ENCODE results near the gene KCNJ1.

Gene KCNJ1

DNA sequence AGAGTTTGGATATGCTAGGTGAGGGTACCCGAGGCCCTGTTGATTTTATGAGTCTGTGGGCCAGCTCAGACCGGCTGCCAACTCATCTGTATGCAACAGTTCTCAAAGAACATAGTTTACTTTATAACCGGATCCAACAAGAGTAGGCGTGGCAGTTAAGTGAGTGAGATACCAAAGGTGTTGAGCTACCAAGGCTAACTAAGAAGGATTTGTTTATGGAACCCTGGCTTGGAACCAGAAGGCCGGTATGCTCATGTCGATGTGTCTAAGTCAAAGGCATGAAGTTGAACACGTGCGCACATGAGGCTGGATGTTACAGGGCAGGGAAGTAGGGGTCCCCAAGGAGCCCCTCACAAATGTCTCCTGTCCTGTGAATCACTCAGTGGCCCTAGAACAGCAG lies at the start of gene KCNJ1:
Gene KCNJ1 (minus strand): TSS at position 20 of the 400 bp plus-strand sequence. CDS start 27,053 bp downstream, outside the sequence.
- Histone ChIP-seq H3K36me3 (ENCODE audit: control insufficient read depth in 5 of 5, insufficient read depth in 5 of 5, low read length in 5 of 5) (no peaks in the 10 kb centered on the region), H3K9me3 (ENCODE audit: control insufficient read depth in 5 of 5, low read length in 5 of 5) (no peaks in the 10 kb centered on the region), H3K4me1 (ENCODE audit: control insufficient read depth in 5 of 5, insufficient read depth in 5 of 5, low read length in 5 of 5) (no peaks in the 10 kb centered on the region), H3K4me3 (ENCODE audit: low read depth in 1 of 5, low read length in 5 of 5) (no peak within 1 kb of the TSS), H3K27me3 (ENCODE audit: control insufficient read depth in 5 of 5, insufficient read depth in 4 of 5, low read length in 5 of 5) (no peaks in the 10 kb centered on the region), H3K9ac (ENCODE audit: low read length in 5 of 5) (no peak within 1 kb of the TSS), H3K27ac (ENCODE audit: low read depth, low read length) (no peak within 1 kb of the TSS)

- H3K9me3 ChIP-seq (ENCODE audit: control insufficient read depth in 5 of 5, low read length in 5 of 5): no peaks in the 10 kb centered on the region
- no peak overlapping the region for H3K9ac ChIP-seq (ENCODE audit: low read length in 5 of 5)
- H3K27me3 ChIP-seq (ENCODE audit: control insufficient read depth in 5 of 5, insufficient read depth in 4 of 5, low read length in 5 of 5): peaks cover 0 to 13% (median 0%) of the 10 kb centered on the region in 5 donors
- no peak overlapping the region for H3K4me3 ChIP-seq (ENCODE audit: low read depth in 1 of 5, low read length in 5 of 5)
- peaks cover 0 to 10% (median 0%) of the 10 kb centered on the region in 5 donors for H3K4me1 ChIP-seq (ENCODE audit: control insufficient read depth in 5 of 5, insufficient read depth in 5 of 5, low read length in 5 of 5)
- H3K36me3 ChIP-seq (ENCODE audit: control insufficient read depth in 5 of 5, insufficient read depth in 5 of 5, low read length in 5 of 5): no peaks in the 10 kb centered on the region
- no peak overlapping the region for H3K27ac ChIP-seq (ENCODE audit: low read depth, low read length)
Observed at GRCh38 chr11:128916681-128917080, 49.6 kb upstream of the KCNJ1 start.

DNA sequence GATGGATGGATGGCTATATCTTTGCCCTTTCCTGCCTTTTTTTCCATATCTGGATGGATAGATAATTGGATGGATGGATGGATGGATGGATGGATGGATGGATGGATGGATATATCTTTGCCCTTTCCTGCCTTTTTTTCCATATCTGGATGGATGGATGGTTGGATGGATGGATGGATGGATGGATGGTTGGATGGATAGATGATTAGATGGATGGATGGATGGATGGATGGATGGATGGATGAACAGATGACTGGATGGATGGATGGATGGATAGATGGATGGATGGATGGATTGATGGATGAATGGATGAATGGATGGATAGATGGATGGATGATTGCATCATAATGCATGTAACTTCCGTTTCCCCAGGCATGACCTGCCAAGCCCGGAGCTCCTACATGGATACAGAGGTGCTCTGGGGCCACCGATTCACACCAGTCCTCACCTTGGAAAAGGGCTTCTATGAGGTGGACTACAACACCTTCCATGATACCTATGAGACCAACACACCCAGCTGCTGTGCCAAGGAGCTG lies 49.0 kb upstream of the KCNJ1 start:
- Histone ChIP-seq H3K4me1 (ENCODE audit: control insufficient read depth in 5 of 5, insufficient read depth in 5 of 5, low read length in 5 of 5) (peaks cover 0 to 10% (median 0%) of the 10 kb centered on the region in 5 donors), H3K9ac (ENCODE audit: low read length in 5 of 5) (no peak overlapping the region), H3K36me3 (ENCODE audit: control insufficient read depth in 5 of 5, insufficient read depth in 5 of 5, low read length in 5 of 5) (peaks cover 0 to 4% (median 0%) of the 10 kb centered on the region in 5 donors), H3K27ac (ENCODE audit: low read depth, low read length) (no peak overlapping the region), H3K9me3 (ENCODE audit: control insufficient read depth in 5 of 5, low read length in 5 of 5) (no peaks in the 10 kb centered on the region), H3K4me3 (ENCODE audit: low read depth in 1 of 5, low read length in 5 of 5) (no peak overlapping the region), H3K27me3 (ENCODE audit: control insufficient read depth in 5 of 5, insufficient read depth in 4 of 5, low read length in 5 of 5) (peaks cover 0 to 13% (median 0%) of the 10 kb centered on the region in 5 donors)

DNA sequence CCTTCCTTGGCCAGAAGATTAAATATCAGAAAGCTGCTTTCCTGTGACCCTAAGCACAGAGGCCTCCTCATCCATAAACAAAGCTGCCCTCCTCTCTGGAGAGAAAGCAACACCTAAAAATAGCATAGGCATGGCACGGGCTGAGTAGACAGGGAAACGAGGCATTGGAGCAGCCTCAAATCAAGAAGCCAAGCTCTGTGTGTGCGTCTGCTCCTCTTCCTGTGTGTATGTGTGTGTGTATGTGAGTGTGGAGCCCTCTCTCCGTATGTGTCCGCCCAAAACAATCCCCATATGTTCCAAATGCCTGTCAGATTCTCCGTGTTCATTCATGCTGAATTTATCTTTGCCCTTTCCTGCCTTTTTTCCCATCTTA lies 48.0 kb upstream of the KCNJ1 start:
- Histone ChIP-seq H3K4me3 (ENCODE audit: low read depth in 1 of 5, low read length in 5 of 5) (no peak overlapping the region), H3K27me3 (ENCODE audit: control insufficient read depth in 5 of 5, insufficient read depth in 4 of 5, low read length in 5 of 5) (peaks cover 0 to 9% (median 0%) of the 10 kb centered on the region in 5 donors), H3K9me3 (ENCODE audit: control insufficient read depth in 5 of 5, low read length in 5 of 5) (no peaks in the 10 kb centered on the region), H3K4me1 (ENCODE audit: control insufficient read depth in 5 of 5, insufficient read depth in 5 of 5, low read length in 5 of 5) (peaks cover 0 to 10% (median 0%) of the 10 kb centered on the region in 5 donors), H3K9ac (ENCODE audit: low read length in 5 of 5) (no peak overlapping the region), H3K36me3 (ENCODE audit: control insufficient read depth in 5 of 5, insufficient read depth in 5 of 5, low read length in 5 of 5) (peaks cover 0 to 4% (median 0%) of the 10 kb centered on the region in 5 donors), H3K27ac (ENCODE audit: low read depth, low read length) (no peak overlapping the region)

GRCh38 chr11:128914216-128915148 lies 47.4 kb upstream of the KCNJ1 start:
- Histone ChIP-seq H3K27me3 (ENCODE audit: control insufficient read depth in 5 of 5, insufficient read depth in 4 of 5, low read length in 5 of 5) (peaks cover 0 to 9% (median 0%) of the 10 kb centered on the region in 5 donors), H3K4me1 (ENCODE audit: control insufficient read depth in 5 of 5, insufficient read depth in 5 of 5, low read length in 5 of 5) (peaks cover 0 to 13% (median 0%) of the 10 kb centered on the region in 5 donors), H3K36me3 (ENCODE audit: control insufficient read depth in 5 of 5, insufficient read depth in 5 of 5, low read length in 5 of 5) (peaks cover 0 to 4% (median 0%) of the 10 kb centered on the region in 5 donors), H3K27ac (ENCODE audit: low read depth, low read length) (no peak overlapping the region), H3K9me3 (ENCODE audit: control insufficient read depth in 5 of 5, low read length in 5 of 5) (no peaks in the 10 kb centered on the region), H3K9ac (ENCODE audit: low read length in 5 of 5) (no peak overlapping the region), H3K4me3 (ENCODE audit: low read depth in 1 of 5, low read length in 5 of 5) (no peak overlapping the region)

DNA sequence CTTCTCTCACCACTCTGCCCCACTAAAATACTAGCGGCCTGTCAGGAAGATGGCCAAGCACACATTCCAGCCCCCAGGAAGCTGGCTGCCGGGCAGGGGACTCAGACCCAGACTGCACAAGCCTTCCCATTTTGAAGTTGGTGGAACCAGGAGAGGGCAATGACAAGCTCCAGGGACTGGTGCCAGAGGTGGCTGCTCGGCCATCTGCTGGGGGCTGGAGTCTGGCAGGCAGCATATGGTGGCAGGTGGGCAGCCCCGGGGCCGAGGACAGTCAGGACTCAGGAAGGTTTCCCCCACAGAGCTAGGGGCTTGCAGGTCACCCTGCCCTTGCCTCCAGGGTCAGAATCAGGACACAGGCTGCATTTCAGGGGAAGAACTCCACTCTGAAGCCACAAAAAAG lies 46.7 kb upstream of the KCNJ1 start:
- Histone ChIP-seq H3K27me3 (ENCODE audit: control insufficient read depth in 5 of 5, insufficient read depth in 4 of 5, low read length in 5 of 5) (peaks cover 0 to 9% (median 0%) of the 10 kb centered on the region in 5 donors), H3K27ac (ENCODE audit: low read depth, low read length) (no peak overlapping the region), H3K36me3 (ENCODE audit: control insufficient read depth in 5 of 5, insufficient read depth in 5 of 5, low read length in 5 of 5) (peaks cover 0 to 4% (median 0%) of the 10 kb centered on the region in 5 donors), H3K9me3 (ENCODE audit: control insufficient read depth in 5 of 5, low read length in 5 of 5) (no peaks in the 10 kb centered on the region), H3K9ac (ENCODE audit: low read length in 5 of 5) (no peak overlapping the region), H3K4me1 (ENCODE audit: control insufficient read depth in 5 of 5, insufficient read depth in 5 of 5, low read length in 5 of 5) (peaks cover 0 to 16% (median 2%) of the 10 kb centered on the region in 5 donors), H3K4me3 (ENCODE audit: low read depth in 1 of 5, low read length in 5 of 5) (no peak overlapping the region)

DNA sequence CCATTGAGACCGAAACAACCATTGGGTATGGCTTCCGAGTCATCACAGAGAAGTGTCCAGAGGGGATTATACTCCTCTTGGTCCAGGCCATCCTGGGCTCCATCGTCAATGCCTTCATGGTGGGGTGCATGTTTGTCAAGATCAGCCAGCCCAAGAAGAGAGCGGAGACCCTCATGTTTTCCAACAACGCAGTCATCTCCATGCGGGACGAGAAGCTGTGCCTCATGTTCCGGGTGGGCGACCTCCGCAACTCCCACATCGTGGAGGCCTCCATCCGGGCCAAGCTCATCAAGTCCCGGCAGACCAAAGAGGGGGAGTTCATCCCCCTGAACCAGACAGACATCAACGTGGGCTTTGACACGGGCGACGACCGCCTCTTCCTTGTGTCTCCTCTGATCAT lies 44.6 kb upstream of the KCNJ1 start:
- Histone ChIP-seq H3K9ac (ENCODE audit: low read length in 5 of 5) (no peak overlapping the region), H3K9me3 (ENCODE audit: control insufficient read depth in 5 of 5, low read length in 5 of 5) (no peaks in the 10 kb centered on the region), H3K4me3 (ENCODE audit: low read depth in 1 of 5, low read length in 5 of 5) (no peak overlapping the region), H3K27ac (ENCODE audit: low read depth, low read length) (no peak overlapping the region), H3K27me3 (ENCODE audit: control insufficient read depth in 5 of 5, insufficient read depth in 4 of 5, low read length in 5 of 5) (peaks cover 0 to 10% (median 0%) of the 10 kb centered on the region in 5 donors), H3K4me1 (ENCODE audit: control insufficient read depth in 5 of 5, insufficient read depth in 5 of 5, low read length in 5 of 5) (peaks cover 0 to 31% (median 15%) of the 10 kb centered on the region in 5 donors), H3K36me3 (ENCODE audit: control insufficient read depth in 5 of 5, insufficient read depth in 5 of 5, low read length in 5 of 5) (peaks cover 0 to 4% (median 0%) of the 10 kb centered on the region in 5 donors)

- peaks cover 0 to 34% (median 15%) of the 10 kb centered on the region in 5 donors for H3K4me1 ChIP-seq (ENCODE audit: control insufficient read depth in 5 of 5, insufficient read depth in 5 of 5, low read length in 5 of 5)
- peaks cover 0 to 4% (median 0%) of the 10 kb centered on the region in 5 donors for H3K36me3 ChIP-seq (ENCODE audit: control insufficient read depth in 5 of 5, insufficient read depth in 5 of 5, low read length in 5 of 5)
Observed at GRCh38 chr11:128911239-128911638, 44.1 kb upstream of the KCNJ1 start.

GRCh38 chr11:128910576-128910975 lies 43.5 kb upstream of the KCNJ1 start:
- Histone ChIP-seq H3K4me1 (ENCODE audit: control insufficient read depth in 5 of 5, insufficient read depth in 5 of 5, low read length in 5 of 5) (peaks cover 0 to 40% (median 21%) of the 10 kb centered on the region in 5 donors), H3K4me3 (ENCODE audit: low read depth in 1 of 5, low read length in 5 of 5) (no peak overlapping the region), H3K9ac (ENCODE audit: low read length in 5 of 5) (no peak overlapping the region), H3K27ac (ENCODE audit: low read depth, low read length) (no peak overlapping the region), H3K9me3 (ENCODE audit: control insufficient read depth in 5 of 5, low read length in 5 of 5) (no peaks in the 10 kb centered on the region), H3K27me3 (ENCODE audit: control insufficient read depth in 5 of 5, insufficient read depth in 4 of 5, low read length in 5 of 5) (peaks cover 0 to 10% (median 0%) of the 10 kb centered on the region in 5 donors), H3K36me3 (ENCODE audit: control insufficient read depth in 5 of 5, insufficient read depth in 5 of 5, low read length in 5 of 5) (peaks cover 0 to 4% (median 0%) of the 10 kb centered on the region in 5 donors)

More at GRCh38 chr11:128911239-128911638, 44.1 kb upstream of the KCNJ1 start:
- Histone ChIP-seq H3K27ac (ENCODE audit: low read depth, low read length) (no peak overlapping the region), H3K27me3 (ENCODE audit: control insufficient read depth in 5 of 5, insufficient read depth in 4 of 5, low read length in 5 of 5) (peaks cover 0 to 10% (median 0%) of the 10 kb centered on the region in 5 donors), H3K9ac (ENCODE audit: low read length in 5 of 5) (no peak overlapping the region), H3K9me3 (ENCODE audit: control insufficient read depth in 5 of 5, low read length in 5 of 5) (no peaks in the 10 kb centered on the region), H3K4me3 (ENCODE audit: low read depth in 1 of 5, low read length in 5 of 5) (no peak overlapping the region)

Measured in subcutaneous abdominal adipose tissue (tissue), 5 donors.